Lower lobe of right lung (tissue), 2 donors: ENCODE results near the gene SUMO3. TPM values are rescaled to one million over a fixed set of nuclear protein-coding genes. Genes with fewer than 3 reads are reported as not detected.

Experiments
- ATAC-seq, 2 donors: fragments of 200-7000 bp; cut with Tn5 transposase; one replicate each; pipeline ENCODE4 v1.9.1; 2020 to 2022; ENCODE audit warnings: mild to moderate bottlenecking in 2 of 2, moderate library complexity in 2 of 2
- DNase-seq: peaks from one replicate; pipeline ENCODE4 v3.0.0-alpha.2; 2020
- H3K27ac ChIP-seq: fragments of 200-600 bp; one replicate; pipeline ENCODE4 v1.8.0; 2022
- H3K27me3 ChIP-seq: fragments of 200-600 bp; one replicate; pipeline ENCODE4 v1.8.0; 2022; ENCODE audit warnings: low read depth
- H3K36me3 ChIP-seq: fragments of 200-600 bp; one replicate; pipeline ENCODE4 v1.8.0; 2022; ENCODE audit warnings: mild to moderate bottlenecking
- H3K4me1 ChIP-seq: fragments of 200-600 bp; one replicate; pipeline ENCODE4 v1.8.0; 2022
- H3K4me3 ChIP-seq: fragments of 200-600 bp; one replicate; pipeline ENCODE4 v1.8.0; 2022; ENCODE audit warnings: mild to moderate bottlenecking
- H3K9me3 ChIP-seq: fragments of 200-600 bp; one replicate; pipeline ENCODE4 v1.8.0; 2022
- CTCF ChIP-seq: fragments of 200-600 bp; IDR thresholded peaks from one replicate; pipeline ENCODE4 v1.8.0; 2022; ENCODE audit warnings: antibody characterized with exemption, mild to moderate bottlenecking
- intact Hi-C: fragments of 100-400 bp; cut with DNase I; formaldehyde crosslinking; loops from one replicate; pipeline ENCODE4 v1.11.0; 2022
- total RNA-seq: library from RNA; stranded (reverse); fragmentation: NEBNext Ultra II Directional; extraction: Animal tissue kit (Norgen Biotek cat#: 25700); gene quantifications from one replicate; pipeline ENCODE4 v1.2.1, GENCODE V29; 2021
- donor health status: DM: no; HTN: yes; CAD: no; lungs with severe emphysema.

The SUMO3 gene
- total RNA-seq, 1 donor from 2014 or later = 88.2 TPM

- intact Hi-C loops = no loop called here
- no peak overlapping the region for H3K27ac ChIP-seq
- DNase-seq = no peak
These were observed 53.3 kb downstream of the SUMO3 start for GRCh38 chr21:44764319-44765230.

GRCh38 chr21:44763451-44764318 is 54.2 kb downstream of the SUMO3 start:
- intact Hi-C loops = no loop called here
- no peak overlapping the region for H3K4me3 ChIP-seq
- no peak for TF ChIP-seq CTCF
- no peaks in the 10 kb centered on the region for H3K4me1 ChIP-seq
- H3K36me3 ChIP-seq = peaks cover 5% of the 10 kb centered on the region
- no peak overlapping the region for H3K27ac ChIP-seq
- DNase-seq = no peak
- H3K27me3 ChIP-seq = no peaks in the 10 kb centered on the region
- no peak for ATAC-seq
- no peaks in the 10 kb centered on the region for H3K9me3 ChIP-seq

More at GRCh38 chr21:44764319-44765230, 53.3 kb downstream of the SUMO3 start:
- no peaks in the 10 kb centered on the region for H3K9me3 ChIP-seq
- no peaks in the 10 kb centered on the region for H3K27me3 ChIP-seq
- no peak overlapping the region for H3K4me3 ChIP-seq
- ATAC-seq = no peak
- no peaks in the 10 kb centered on the region for H3K4me1 ChIP-seq
- TF ChIP-seq CTCF = no peak
- H3K36me3 ChIP-seq = peaks cover 13% of the 10 kb centered on the region

- no peak for TF ChIP-seq CTCF
- Histone ChIP-seq H3K4me3 (no peak overlapping the region), H3K27ac (no peak overlapping the region), H3K36me3 (no peaks in the 10 kb centered on the region), H3K27me3 (no peaks in the 10 kb centered on the region), H3K9me3 (no peaks in the 10 kb centered on the region), H3K4me1 (no peaks in the 10 kb centered on the region)
- no peak for ATAC-seq
- no peak for DNase-seq
- intact Hi-C loops = no loop called here
These were observed 54.8 kb downstream of the SUMO3 start for GRCh38 chr21:44763050-44763378.

GRCh38 chr21:44762221-44763049 is 55.4 kb downstream of the SUMO3 start:
- no peak for ATAC-seq
- Histone ChIP-seq H3K27me3 (no peaks in the 10 kb centered on the region), H3K4me3 (no peak overlapping the region), H3K4me1 (no peaks in the 10 kb centered on the region), H3K36me3 (no peaks in the 10 kb centered on the region), H3K9me3 (no peaks in the 10 kb centered on the region), H3K27ac (no peak overlapping the region)
- no peak for DNase-seq
- intact Hi-C loops = no loop called here
- TF ChIP-seq CTCF = no peak

GRCh38 chr21:44761747-44762208 is 56.1 kb downstream of the SUMO3 start:
- Histone ChIP-seq H3K27me3 (no peaks in the 10 kb centered on the region), H3K4me3 (no peak overlapping the region), H3K36me3 (no peaks in the 10 kb centered on the region), H3K4me1 (no peaks in the 10 kb centered on the region), H3K9me3 (no peaks in the 10 kb centered on the region), H3K27ac (no peak overlapping the region)
- ATAC-seq (no peak), DNase-seq (no peak)
- intact Hi-C loops = no loop called here
- no peak for TF ChIP-seq CTCF
